HUDEP-2 (cell line): ENCODE measurements around the gene DCAF11.

Source experiments
- DNase-seq, 76 experiments: peaks; one replicate each; lab custom pipeline; 2025; ENCODE audit not compliant: unreplicated experiment in 76 of 76; lab: John Stamatoyannopoulos, UW

DCAF11 gene

DNA sequence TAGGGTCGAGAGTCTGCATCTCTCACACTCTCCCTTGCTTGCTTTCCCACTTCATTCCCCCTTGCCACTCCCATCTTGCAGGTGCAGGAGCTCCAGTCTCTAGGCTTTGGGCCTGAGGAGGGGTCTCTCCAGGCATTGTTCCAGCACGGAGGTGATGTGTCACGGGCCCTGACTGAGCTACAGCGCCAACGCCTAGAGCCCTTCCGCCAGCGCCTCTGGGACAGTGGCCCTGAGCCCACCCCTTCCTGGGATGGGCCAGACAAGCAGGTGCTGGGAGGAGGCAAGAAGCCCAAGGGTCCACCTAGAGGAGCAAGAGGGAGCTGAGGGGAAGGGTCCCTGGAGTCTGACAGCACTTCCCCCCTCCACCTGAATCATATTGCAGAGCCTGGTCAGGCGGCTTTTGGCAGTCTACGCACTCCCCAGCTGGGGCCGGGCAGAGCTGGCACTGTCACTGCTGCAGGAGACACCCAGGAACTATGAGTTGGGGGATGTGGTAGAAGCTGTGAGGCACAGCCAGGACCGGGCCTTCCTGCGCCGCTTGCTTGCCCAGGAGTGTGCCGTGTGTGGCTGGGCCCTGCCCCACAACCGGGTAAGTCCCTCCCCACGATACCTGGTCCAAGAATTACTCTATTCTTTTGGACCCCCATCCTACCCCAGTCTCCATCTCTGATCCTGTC lies 37.0 kb downstream of the DCAF11 start:
- DNase-seq: no peak

DNA sequence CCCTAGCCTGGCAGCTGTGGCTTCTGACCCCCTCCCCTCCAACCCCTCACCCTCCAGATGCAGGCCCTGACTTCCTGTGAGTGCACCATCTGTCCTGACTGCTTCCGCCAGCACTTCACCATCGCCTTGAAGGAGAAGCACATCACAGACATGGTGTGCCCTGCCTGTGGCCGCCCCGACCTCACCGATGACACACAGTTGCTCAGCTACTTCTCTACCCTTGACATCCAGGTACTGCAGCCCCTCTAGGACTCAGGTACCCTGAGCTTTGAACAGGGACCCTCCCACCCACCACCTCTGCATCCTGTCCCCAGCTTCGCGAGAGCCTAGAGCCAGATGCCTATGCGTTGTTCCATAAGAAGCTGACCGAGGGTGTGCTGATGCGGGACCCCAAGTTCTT lies 40.5 kb downstream of the DCAF11 start:
- DNase-seq: no peak

DNA sequence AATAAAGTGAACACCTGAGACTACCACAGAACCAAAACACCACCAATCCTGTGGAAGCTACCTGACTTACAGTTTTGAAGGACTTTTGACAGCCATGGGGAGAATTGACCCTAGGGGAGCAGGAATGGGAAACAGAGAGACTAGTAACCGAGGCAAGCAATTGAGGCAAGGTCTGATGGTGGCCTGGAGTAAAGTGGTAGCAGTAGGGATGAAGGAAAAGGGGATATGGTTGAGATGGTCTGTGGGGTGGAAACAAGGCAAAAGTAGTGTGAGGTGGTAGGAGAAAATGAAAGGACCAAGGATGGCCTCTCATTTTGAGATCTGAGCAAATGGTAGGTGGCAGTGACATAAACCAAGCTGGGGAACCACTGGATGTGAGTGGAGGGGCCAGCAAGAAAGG lies 42.3 kb downstream of the DCAF11 start:
- DNase-seq: no peak

DNA sequence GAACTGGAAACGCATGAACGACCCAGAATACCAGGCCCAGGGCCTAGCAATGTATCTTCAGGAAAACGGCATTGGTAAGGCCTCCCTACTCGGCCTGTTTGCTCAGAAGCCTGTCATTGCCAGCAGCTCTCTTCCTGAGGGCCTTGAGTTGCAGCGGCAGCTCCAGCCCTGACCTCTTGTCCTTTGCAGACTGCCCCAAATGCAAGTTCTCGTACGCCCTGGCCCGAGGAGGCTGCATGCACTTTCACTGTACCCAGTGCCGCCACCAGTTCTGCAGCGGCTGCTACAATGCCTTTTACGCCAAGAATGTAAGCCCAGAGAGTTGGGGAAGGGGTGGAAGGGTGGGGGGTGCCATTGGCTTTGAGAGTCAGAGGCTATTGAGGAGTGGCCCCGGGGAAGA lies 42.8 kb downstream of the DCAF11 start:
- no peak for DNase-seq

DNA sequence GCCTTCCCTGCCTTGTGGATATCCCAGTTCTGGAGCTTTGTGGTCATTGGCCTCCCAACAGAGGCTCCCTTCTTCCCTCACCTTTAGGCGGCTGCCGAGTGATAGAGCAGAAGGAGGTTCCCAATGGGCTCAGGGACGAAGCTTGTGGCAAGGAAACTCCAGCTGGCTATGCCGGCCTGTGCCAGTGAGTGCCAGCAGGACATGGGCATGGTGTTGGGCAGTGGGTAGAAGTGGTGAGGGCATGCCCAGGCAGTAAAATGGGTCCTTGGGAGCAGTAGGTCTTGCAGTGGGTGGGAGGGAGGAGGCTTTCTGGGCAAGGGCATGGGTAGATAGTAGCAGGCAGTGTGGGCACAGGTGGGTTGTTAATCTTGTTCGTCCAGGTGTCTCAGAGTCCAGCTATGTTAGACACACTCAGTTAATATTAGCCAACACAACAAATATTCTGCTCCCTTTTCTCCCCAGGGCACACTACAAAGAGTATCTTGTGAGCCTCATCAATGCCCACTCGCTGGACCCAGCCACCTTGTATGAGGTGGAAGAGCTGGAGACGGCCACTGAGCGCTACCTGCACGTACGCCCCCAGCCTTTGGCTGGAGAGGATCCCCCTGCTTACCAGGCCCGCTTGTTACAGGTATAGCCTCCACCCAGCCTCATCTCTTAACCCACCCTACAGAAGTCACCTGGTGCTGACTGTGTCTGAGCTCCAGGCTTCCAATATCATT lies 45.4 kb downstream of the DCAF11 start:
- no peak for DNase-seq

DNA sequence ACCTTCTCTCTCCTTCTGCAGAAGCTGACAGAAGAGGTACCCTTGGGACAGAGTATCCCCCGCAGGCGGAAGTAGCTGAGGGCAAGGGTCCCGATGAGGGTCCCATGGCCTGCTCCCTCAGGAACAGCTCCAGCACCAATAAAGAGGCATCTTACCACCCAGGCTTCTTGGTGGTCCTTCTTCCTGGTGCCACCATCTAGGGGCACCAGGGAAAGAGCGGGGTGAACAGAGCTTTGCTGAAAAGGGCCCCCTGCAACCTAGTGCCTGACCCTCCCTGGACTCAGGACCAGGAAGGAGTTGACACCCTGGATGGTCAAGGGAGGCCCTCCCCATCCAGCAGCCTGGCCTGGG lies 45.9 kb downstream of the DCAF11 start:
- DNase-seq: no peak

DNA sequence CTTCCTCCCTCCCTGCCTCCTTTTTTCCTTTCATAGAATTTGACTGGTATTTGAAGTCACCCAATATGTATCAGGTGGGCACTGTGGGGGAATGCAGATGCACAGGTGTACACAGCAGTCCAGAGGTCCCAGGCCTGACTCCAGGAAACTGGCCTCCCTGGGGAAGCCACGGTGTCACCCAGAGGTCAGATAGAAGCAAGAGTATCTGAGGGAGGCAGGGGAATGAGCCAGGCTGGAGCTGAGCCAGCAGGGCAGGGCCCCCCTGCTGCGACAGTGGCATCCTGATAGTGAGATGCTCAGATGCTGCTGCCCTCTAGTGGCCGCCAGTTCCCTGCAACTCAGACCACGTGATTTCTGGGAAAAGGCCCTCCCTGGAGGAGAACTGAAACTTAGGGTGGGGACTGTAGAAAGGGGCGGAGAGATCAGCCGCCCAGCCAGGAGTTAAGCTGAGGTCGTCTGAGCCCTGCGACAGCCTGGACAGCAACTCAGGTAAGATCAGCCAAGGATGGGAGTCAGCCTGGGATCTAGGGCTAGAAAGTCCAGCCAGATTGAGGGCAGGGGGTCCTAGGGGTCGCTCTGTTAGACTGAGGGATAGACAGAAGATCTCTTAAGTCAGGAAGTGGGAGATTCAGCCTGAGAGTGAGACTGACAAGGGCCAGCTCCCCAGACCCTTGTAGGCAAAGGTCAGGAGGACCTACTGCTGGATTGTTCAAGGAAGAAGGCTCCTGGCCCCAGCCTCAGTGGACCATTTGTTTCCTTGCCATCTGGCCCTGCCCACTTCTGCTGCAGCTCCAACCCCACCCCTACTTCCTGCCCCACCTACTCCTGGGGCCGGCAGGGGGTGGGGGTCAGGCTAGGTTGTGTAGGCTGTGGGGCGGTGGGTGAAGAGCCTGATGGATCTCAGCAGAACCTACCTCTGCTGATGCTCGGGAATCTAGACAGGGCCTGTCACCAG lies 46.5 kb downstream of the DCAF11 start, which contains the start of gene IRF9:
TSS of gene IRF9 (plus strand) at position 416 of the 955 bp plus-strand sequence. CDS start 880 bp downstream, outside the sequence.
- DNase-seq: peak; percentile 33 to 99 (median 96)

DNA sequence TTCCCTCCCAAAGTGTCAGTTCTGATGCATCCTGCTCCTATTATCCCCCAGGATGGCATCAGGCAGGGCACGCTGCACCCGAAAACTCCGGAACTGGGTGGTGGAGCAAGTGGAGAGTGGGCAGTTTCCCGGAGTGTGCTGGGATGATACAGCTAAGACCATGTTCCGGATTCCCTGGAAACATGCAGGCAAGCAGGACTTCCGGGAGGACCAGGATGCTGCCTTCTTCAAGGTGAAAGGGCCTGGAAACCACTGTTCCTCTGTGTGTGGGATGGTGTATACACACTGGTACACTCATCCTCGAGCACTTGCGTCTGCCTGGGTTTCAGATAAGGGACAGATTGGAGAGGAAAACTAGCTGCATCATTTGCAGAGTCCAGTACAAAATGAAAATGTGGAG lies 47.5 kb downstream of the DCAF11 start:
- DNase-seq: no peak

DNA sequence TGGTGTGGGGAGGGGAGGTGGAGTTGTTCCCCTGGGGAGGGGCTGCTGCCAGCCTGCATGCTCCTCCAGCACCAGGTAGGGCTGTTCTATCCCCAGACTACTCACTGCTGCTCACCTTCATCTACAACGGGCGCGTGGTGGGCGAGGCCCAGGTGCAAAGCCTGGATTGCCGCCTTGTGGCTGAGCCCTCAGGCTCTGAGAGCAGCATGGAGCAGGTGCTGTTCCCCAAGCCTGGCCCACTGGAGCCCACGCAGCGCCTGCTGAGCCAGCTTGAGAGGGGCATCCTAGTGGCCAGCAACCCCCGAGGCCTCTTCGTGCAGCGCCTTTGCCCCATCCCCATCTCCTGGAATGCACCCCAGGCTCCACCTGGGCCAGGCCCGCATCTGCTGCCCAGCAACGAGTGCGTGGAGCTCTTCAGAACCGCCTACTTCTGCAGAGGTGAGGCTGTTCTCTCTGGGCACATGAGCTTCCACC lies 50.0 kb downstream of the DCAF11 start:
- DNase-seq: no peak

DNA sequence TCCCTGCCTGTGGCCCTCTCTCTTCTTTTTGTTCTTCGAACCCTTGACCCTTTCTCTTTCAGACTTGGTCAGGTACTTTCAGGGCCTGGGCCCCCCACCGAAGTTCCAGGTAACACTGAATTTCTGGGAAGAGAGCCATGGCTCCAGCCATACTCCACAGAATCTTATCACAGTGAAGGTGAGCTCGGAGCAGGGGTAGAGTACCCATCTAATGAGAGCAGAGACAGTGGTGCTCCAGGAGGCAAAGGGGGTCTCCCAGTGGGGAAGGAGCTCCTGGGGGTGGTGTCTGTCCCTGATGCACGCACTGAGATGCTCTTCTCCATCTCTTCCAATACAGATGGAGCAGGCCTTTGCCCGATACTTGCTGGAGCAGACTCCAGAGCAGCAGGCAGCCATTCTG lies 51.2 kb downstream of the DCAF11 start:
- no peak for DNase-seq

DNA sequence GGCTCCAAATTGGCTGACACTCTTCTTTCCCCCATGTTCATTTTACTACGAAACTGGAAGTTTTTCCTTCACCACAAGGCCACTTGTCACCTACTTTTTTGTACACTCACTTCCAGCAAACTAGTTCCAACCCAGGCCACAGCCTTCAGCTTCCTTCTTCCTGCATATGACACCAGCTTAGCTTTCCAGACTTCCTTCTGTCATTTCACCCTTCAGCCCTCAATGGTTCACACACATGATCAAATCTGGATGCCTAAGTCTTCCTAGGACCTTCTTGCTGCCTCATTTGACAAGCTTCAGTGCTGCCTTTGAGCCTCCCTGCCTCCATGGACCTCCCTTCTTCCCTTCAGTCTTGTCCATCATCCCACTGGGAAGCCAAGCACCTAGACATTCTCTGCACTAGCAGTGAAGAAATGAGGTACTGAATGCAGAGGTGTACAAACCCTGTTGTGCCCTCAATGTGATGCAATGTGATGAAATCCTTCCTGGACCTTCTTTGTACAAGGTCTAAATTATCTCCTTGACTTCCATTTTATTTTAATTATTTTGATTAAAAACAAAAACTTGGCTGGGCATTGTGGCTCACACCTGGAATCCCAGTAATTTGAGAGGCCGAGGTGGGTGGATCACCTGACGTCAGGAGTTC lies 53.0 kb downstream of the DCAF11 start:
- DNase-seq: no peak

DNA sequence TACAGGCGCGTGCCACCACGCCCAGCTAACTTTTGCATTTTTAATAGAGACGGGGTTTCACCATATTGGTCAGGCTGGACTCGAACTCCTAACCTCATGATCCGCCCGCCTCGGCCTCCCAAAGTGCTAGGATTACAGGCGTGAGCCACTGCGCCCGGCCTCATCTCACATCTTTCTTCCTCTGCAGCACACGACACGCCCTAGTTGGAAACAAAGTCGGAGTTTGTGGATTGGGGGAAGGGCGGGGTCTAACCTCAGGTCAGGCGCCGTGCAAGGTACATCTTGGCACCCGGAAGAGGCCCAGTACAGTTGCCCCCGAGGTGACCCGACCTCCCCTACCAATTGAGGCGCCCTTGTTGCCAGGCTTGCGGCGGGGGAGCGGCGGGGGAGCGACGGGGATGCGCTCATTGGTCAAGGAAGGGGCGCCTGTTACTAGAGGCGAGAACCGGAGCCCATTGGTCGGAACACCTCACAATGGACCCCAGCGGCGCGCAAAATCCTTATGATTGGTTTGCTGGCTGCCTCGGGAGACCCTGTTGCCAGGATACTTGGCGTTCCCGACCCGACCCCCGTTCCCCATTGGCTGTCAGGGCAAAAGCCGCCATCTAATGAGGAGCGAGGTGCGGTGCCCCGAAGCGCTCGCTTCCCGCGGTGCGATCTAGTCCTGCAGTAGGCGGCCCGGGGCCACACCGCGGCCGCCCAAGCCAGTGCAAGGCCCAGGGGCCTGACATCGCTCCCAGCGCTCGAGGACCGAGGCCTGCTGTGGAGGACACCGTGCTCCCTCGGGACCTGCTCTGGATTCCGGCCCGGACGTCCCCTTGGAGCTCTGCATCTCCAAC lies 57.1 kb downstream of the DCAF11 start, which contains the start of gene REC8:
TSS of gene REC8 (plus strand) at position 659 of the 839 bp plus-strand sequence. CDS start 473 bp downstream, outside the sequence.
- DNase-seq: peak in 59 of 76 experiments; percentile 15 to 96 (median 68)

DNA sequence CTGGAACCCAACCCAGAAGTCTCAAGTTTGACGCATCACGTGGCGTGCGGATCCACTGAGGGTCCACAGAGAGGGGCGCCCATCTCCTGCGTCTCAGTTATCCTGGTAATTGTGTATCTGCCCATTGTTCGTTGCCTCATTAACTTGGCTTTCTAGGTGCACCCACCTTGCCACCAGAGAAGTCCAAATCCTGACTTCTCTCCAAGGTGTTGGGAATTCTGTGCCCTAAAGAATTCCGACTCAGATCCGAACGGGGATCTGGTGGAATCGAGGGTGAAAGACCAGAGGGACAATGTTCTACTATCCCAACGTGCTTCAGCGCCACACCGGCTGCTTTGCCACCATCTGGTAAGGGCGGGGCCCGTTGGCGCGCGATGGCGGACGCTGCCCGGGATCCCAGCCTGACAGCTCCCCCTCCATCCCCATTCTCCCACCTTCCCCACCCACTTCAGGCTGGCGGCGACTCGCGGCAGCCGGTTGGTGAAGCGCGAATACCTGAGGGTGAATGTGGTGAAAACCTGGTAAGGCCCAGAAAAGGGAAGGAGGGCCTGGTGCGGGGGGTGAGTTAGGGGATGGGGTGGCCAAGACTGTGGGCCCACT lies 57.8 kb downstream of the DCAF11 start:
- DNase-seq: no peak

DNA sequence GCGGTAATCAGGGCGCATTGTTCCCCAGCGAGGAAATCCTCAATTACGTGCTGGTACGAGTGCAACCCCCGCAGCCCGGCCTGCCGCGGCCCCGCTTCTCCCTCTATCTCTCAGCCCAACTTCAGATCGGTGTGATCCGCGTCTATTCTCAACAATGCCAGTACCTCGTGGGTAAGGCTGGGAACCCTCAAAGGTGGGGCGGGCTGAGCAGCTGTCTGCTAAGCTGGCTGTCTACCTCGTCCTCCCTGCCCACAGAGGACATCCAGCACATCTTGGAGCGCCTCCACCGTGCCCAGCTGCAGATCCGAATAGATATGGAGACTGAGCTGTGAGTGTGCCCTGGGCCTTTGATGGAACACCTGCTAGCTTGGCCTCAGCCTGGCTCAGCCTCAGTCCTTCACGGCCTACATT lies 58.3 kb downstream of the DCAF11 start:
- DNase-seq: no peak
